Bronchial epithelial cell (primary cell): ENCODE results near the gene TTC7B. TPM values are rescaled to one million over a fixed set of nuclear protein-coding genes. Genes with fewer than 3 reads are reported as not detected.

Experiments used
- DNase-seq: peaks from one replicate; pipeline ENCODE4 v3.0.0-alpha.2; 2010; ENCODE audit warnings: low read depth
- FAIRE-seq: peaks from 2 replicates; lab custom pipeline; 2011; peaks lifted over from hg19 to GRCh38; lab: Jason Lieb, UNC
- H3K27me3 ChIP-seq: 2 replicates; pipeline ENCODE4 v1.5.1; 2011; ENCODE audit warnings: low read length; ENCODE audit not compliant: control insufficient read depth, insufficient read depth
- H3K36me3 ChIP-seq: 2 replicates; pipeline ENCODE4 v1.5.1; 2011; ENCODE audit warnings: low read length; ENCODE audit not compliant: control insufficient read depth, insufficient read depth
- H3K4me3 ChIP-seq: 2 replicates; pipeline ENCODE4 v1.5.1; 2011; ENCODE audit warnings: mild to moderate bottlenecking, low read depth, low read length, control low read depth
- CTCF ChIP-seq: IDR thresholded peaks from 2 replicates; pipeline ENCODE4 v1.5.1; 2011; ENCODE audit warnings: mild to moderate bottlenecking, moderate library complexity, low read length, control low read depth, inconsistent platforms; ENCODE audit not compliant: insufficient read depth, severe bottlenecking
- total RNA-seq: library from RNA; depleted of rRNA; stranded (reverse); fragments of >200 nt; gene quantifications from 2 replicates; pipeline ENCODE4 v1.2.1, GENCODE V29; 2014

TTC7B gene
- total RNA-seq, 1 donor from 2014 or later: 2.9 TPM

DNA sequence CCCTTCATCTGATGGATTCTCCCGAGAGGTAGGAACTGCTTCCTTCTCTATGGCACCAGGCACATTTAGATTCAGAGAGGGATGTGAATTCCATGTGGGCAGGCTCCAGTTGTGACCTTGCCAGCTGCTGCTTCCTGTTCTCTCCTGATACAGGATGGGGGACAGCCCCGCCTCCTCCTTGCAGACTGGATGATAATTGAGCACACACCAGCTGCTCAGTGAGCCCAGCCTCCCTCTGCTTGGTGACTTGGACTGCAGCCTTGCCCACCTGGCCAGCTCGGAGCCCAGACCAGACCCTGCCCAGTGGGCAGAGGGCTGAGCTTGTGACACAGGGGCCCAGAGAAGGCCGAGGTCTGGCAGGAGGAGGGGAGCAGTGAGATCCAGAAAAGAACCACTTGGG is 329.2 kb downstream of the TTC7B start:
- FAIRE-seq: no peak

GRCh38 chr14:90484291-90484690 is 331.9 kb downstream of the TTC7B start:
- no peak overlapping the region for H3K4me3 ChIP-seq
- no peak for DNase-seq
- peak; percentile 43 for FAIRE-seq
- H3K36me3 ChIP-seq: no peaks in the 10 kb centered on the region
- peaks cover 2% of the 10 kb centered on the region for H3K27me3 ChIP-seq
- TF ChIP-seq CTCF: no peak

More for the DNA sequence above, 329.2 kb downstream of the TTC7B start:
- Histone ChIP-seq H3K36me3 (no peaks in the 10 kb centered on the region), H3K27me3 (peaks cover 2% of the 10 kb centered on the region), H3K4me3 (no peak overlapping the region)
- no peak for DNase-seq
- TF ChIP-seq CTCF: no peak

DNA sequence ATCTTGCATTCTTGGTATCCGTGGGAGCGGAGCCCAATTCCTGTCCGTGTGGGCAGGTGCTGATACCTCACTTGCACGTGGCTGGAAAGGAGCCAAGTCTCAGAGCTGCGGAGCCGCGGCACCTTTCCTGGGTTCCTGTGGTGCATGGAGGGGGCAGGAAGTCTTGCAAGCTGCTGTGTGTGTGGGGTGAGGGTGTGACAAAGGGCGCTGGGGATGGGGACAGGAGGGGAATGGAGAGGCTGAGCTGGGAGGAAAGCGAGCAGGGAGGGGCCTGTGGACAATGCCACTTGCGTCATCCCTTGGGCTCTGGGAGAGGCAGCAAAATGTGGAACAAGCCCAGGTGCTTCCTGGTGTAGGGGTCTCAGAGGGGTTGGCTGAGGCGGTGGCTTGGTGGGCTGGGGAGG is 332.7 kb downstream of the TTC7B start:
- DNase-seq (no peak), FAIRE-seq (no peak)
- peaks cover 2% of the 10 kb centered on the region for H3K27me3 ChIP-seq
- TF ChIP-seq CTCF: no peak
- H3K36me3 ChIP-seq: no peaks in the 10 kb centered on the region
- H3K4me3 ChIP-seq: no peak overlapping the region

DNA sequence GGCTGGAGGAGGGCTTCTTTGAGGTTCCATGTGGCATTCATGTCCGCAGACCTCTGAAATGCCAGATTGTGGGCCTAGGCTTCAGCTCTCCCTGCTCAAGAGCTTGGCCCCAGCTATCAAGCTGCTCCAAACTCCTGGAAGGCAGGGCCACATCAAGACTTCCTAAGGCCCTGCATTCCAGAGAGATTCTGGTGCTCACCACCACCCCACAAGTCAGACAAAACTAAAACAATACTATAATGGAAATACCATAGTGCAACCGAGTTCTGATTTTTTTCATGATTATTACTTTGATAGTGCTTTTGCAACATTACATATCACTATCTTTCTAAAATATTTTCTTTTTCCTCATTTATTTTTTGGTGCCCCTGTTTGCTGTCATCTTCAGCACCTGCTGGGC is 333.1 kb downstream of the TTC7B start:
- H3K4me3 ChIP-seq: no peak overlapping the region
- H3K27me3 ChIP-seq: peaks cover 2% of the 10 kb centered on the region
- no peak for TF ChIP-seq CTCF
- FAIRE-seq (no peak), DNase-seq (no peak)
- H3K36me3 ChIP-seq: no peaks in the 10 kb centered on the region

GRCh38 chr14:90475298-90475697 is 340.9 kb downstream of the TTC7B start:
- Histone ChIP-seq H3K27me3 (no peaks in the 10 kb centered on the region), H3K36me3 (no peaks in the 10 kb centered on the region), H3K4me3 (no peak overlapping the region)
- no peak for TF ChIP-seq CTCF
- DNase-seq (no peak), FAIRE-seq (no peak)

Other genes starting within 250 kb of the TTC7B start
- gene RPS6KA5, start 244.2 kb upstream of the TTC7B start, total RNA-seq: 1.8 and 2.9 TPM in 2 replicates